Thoracic aorta (tissue), 2 donors: ENCODE measurements around the gene MYOM3. TPM values are rescaled to one million over a fixed set of nuclear protein-coding genes. Genes with fewer than 3 reads are reported as not detected.

Experiments used
- ATAC-seq: fragments of 150-250 bp; one replicate; pipeline ENCODE4 v1.8.0; 2017; ENCODE audit warnings: low read depth; ENCODE audit not compliant: insufficient number of reproducible peaks, low FRiP score
- DNase-seq: peaks from one replicate; pipeline ENCODE4 v3.0.0-alpha.2; 2020; ENCODE audit warnings: low spot score
- H3K27ac ChIP-seq, 2 donors: fragments of 200-600 bp; sonication (generic); 1 replicate in 1 of 2; 2 replicates in 1 of 2; pipeline ENCODE4 v1.5.1; 2016; ENCODE audit warnings: mild to moderate bottlenecking in 2 of 2, moderate library complexity in 2 of 2
- H3K27me3 ChIP-seq: fragments of 200-600 bp; sonication (generic); replicated peaks from 2 replicates; pipeline ENCODE4 v1.6.0; 2016; ENCODE audit warnings: mild to moderate bottlenecking; ENCODE audit not compliant: insufficient read depth
- H3K36me3 ChIP-seq: fragments of 200-600 bp; sonication (generic); one replicate; pipeline ENCODE4 v1.5.1; 2016
- H3K4me1 ChIP-seq, 2 donors: fragments of 200-600 bp; sonication (generic); 1 replicate in 1 of 2; 2 replicates in 1 of 2; pipeline versions ENCODE4 v1.5.1 to v1.6.0; 2016; ENCODE audit warnings: low read depth in 2 of 2, mild to moderate bottlenecking in 1 of 2; ENCODE audit not compliant: control insufficient read depth in 1 of 2
- H3K4me3 ChIP-seq: fragments of 200-600 bp; sonication (generic); 2 replicates; pipeline ENCODE4 v1.5.1; 2016; ENCODE audit warnings: mild to moderate bottlenecking
- H3K9me3 ChIP-seq: fragments of 200-600 bp; sonication (generic); 2 replicates; pipeline ENCODE4 v1.5.1; 2016
- total RNA-seq, 2 donors: library from RNA; depleted of rRNA; stranded (reverse); fragments of >200 nt; gene quantifications; one replicate each; pipeline versions ENCODE4 v1.1.0 to v1.2.3, GENCODE V29; 2016
- TF ChIP-seq, protein P1 (sequence below): fragments of 200-600 bp; sonication (generic); IDR thresholded peaks from one replicate; pipeline ENCODE4 v1.5.1; 2019; ENCODE audit warnings: antibody characterized with exemption

MYOM3 gene
- total RNA-seq, 2 donors from 2014 or later, result 1.5 to 1.6 TPM

DNA sequence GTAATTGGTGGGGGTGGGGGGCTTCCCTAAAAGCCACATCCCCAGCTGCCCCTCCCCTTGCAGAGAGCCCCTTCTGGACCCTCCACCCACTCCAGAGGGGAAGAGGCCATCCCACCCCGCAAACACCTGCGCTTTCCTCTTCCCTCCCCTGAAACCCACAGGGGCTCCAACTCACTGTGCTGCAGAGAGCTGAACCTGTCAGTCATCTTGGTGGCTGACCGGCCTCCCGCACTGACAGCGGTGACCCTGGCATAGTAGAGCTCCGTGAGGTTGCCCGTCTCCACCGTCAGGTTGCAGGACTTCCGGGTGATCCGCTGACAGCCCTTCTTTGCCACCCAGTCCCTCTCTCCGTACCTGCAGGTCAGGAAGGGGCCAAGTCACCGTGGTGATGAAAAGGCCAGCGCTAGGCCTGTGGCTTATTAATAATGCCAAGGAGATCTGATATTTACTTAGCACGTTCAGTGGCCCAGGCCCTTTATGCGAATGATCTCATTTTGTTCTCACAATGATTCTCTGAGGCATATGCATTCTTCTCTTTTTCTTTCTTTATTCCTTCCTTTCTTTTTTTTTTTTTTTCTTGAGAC lies 25.1 kb upstream of the MYOM3 start:
- Histone ChIP-seq H3K9me3 (no peaks in the 10 kb centered on the region), H3K4me3 (no peak overlapping the region), H3K27ac (no peak overlapping the region), H3K4me1 (no peaks in the 10 kb centered on the region), H3K27me3 (no peaks in the 10 kb centered on the region), H3K36me3 (no peaks in the 10 kb centered on the region)
- no peak for DNase-seq
- TF ChIP-seq, protein P1, sequence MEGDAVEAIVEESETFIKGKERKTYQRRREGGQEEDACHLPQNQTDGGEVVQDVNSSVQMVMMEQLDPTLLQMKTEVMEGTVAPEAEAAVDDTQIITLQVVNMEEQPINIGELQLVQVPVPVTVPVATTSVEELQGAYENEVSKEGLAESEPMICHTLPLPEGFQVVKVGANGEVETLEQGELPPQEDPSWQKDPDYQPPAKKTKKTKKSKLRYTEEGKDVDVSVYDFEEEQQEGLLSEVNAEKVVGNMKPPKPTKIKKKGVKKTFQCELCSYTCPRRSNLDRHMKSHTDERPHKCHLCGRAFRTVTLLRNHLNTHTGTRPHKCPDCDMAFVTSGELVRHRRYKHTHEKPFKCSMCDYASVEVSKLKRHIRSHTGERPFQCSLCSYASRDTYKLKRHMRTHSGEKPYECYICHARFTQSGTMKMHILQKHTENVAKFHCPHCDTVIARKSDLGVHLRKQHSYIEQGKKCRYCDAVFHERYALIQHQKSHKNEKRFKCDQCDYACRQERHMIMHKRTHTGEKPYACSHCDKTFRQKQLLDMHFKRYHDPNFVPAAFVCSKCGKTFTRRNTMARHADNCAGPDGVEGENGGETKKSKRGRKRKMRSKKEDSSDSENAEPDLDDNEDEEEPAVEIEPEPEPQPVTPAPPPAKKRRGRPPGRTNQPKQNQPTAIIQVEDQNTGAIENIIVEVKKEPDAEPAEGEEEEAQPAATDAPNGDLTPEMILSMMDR, result no peak
- no peak for ATAC-seq

DNA sequence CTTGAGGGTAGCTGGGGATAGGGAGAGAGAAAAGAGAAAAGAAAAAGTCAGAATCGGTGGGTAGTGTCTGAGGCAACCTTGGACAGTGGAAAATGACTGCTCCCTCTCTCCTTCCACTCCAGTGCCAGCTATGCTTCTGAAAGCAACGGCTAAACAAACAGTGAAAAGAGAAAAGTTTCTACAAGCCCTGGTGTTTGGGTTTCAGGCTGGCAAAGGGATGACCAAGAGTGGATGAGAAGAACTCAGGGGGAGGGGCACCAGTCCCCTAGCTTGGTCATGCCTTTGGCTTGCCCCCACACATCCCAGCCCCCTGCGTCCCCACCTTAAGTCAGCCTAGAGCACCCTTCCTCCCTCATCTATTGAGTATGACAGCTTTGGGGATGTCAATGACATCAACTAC lies 22.4 kb upstream of the MYOM3 start:
- ATAC-seq (no peak), DNase-seq (no peak)
- H3K9me3 ChIP-seq, result peaks cover 10% of the 10 kb centered on the region
- TF ChIP-seq, protein P1, result no peak
- H3K36me3 ChIP-seq, result no peaks in the 10 kb centered on the region
- no peak overlapping the region for H3K27ac ChIP-seq
- no peak overlapping the region for H3K4me3 ChIP-seq
- no peaks in the 10 kb centered on the region for H3K27me3 ChIP-seq
- no peaks in the 10 kb centered on the region for H3K4me1 ChIP-seq

DNA sequence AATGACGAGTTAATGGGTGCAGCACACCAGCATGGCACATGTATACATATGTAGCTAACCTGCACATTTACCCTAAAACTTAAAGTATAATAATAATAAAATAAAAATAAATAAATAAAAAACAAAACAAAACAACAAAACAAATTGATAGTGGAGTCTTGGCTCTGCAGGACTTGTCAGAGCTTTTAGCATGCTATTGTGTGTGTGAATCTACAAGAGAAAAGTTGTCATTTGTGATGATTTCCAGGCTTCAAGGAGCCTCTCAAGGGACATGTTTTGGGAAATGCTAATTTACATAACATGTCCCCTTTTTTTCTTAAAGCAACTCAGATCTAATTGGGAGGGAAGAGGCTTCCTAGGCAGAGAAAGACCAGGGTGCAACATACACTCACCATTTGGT lies 21.9 kb upstream of the MYOM3 start:
- ATAC-seq, result no peak
- Histone ChIP-seq H3K4me1 (no peaks in the 10 kb centered on the region), H3K9me3 (peaks cover 10% of the 10 kb centered on the region), H3K27ac (no peak overlapping the region), H3K36me3 (no peaks in the 10 kb centered on the region), H3K4me3 (no peak overlapping the region), H3K27me3 (no peaks in the 10 kb centered on the region)
- TF ChIP-seq, protein P1, result no peak
- DNase-seq, result no peak

DNA sequence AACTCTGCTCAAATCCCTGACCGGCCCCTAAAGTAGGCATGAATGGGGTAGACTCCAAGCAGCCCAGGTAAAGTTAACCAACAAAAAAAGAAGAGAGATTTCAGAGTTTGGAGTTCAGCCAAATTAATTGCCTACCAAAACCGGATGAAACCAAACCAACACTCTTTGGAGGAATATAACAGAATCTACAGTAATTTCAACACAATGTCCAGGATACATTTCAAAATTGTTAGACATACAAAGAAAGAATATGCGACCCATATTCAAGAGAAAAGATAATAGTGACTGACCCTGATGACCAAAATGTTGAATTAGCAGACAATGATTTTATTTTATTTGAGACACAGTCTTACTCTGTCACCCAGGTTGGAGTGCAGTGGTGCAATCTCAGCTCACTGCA lies 18.4 kb upstream of the MYOM3 start:
- peaks cover 0 to 7% of the 10 kb centered on the region in 2 donors for H3K4me1 ChIP-seq
- peaks cover 10% of the 10 kb centered on the region for H3K9me3 ChIP-seq
- H3K27me3 ChIP-seq, result no peaks in the 10 kb centered on the region
- no peaks in the 10 kb centered on the region for H3K36me3 ChIP-seq
- no peak overlapping the region for H3K4me3 ChIP-seq
- DNase-seq (no peak), ATAC-seq (no peak)
- H3K27ac ChIP-seq, result no peak overlapping the region
- TF ChIP-seq, protein P1, result no peak

DNA sequence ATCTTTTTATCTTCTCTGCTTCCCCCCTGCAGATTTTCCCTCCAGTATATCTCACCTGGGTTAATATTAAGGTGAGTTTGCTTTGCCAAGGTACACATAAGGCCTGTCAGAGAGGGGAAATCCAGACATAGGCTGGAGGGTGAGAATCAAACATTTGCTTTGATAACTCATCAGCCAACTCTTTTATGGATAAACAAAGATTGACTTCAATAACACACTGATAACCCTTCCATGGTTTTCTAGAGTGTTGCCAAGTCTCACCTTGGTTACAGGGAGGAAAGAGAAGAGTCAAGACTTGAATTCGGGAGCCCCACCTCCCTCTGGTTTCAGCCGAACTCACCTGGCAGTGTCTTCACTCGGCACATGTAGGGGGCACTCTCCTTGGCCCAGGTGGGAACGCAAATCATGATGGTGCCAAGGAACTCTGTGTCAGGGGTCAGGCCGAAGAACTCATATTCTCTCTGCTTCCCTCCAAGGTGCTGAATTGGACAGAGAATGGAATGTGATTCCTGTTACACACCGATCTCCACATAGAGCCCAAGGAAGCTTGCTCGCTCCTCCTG lies 15.9 kb upstream of the MYOM3 start:
- no peak for DNase-seq

More for the DNA sequence above, 15.9 kb upstream of the MYOM3 start:
- Histone ChIP-seq H3K4me1 (peaks cover 0 to 7% of the 10 kb centered on the region in 2 donors), H3K27ac (no peak overlapping the region), H3K36me3 (no peaks in the 10 kb centered on the region), H3K4me3 (no peak overlapping the region), H3K27me3 (no peaks in the 10 kb centered on the region), H3K9me3 (peaks cover 10% of the 10 kb centered on the region)
- TF ChIP-seq, protein P1, result no peak
- ATAC-seq, result no peak
